ENCODE measurements around the gene DCLRE1A.

- no peak for TF ChIP-seq CTCF (IDR thresholded peaks at IDR 0.05)
- no peak for TF ChIP-seq POLR2AphosphoS5 (IDR thresholded peaks at IDR 0.05)
Measured at GRCh38 chr10:113806503-113806902, 47.4 kb downstream of the DCLRE1A start.

All from breast epithelium (tissue), 3 donors.